COLO668 (cell line): ENCODE data around the gene EYA3.
A peak's percentile ranks its signal among the peaks of the same experiment; 100 is the strongest.
"Not testable (repeated sequence)": the region's sequence is repeated elsewhere in the genome, so short reads cannot be mapped to it uniquely, and the experiment has no call there.

ENCODE experiments used
- DNase-seq: peaks from one replicate; lab custom pipeline; 2025; ENCODE audit not compliant: unreplicated experiment; lab: John Stamatoyannopoulos, UW

Gene EYA3

DNA sequence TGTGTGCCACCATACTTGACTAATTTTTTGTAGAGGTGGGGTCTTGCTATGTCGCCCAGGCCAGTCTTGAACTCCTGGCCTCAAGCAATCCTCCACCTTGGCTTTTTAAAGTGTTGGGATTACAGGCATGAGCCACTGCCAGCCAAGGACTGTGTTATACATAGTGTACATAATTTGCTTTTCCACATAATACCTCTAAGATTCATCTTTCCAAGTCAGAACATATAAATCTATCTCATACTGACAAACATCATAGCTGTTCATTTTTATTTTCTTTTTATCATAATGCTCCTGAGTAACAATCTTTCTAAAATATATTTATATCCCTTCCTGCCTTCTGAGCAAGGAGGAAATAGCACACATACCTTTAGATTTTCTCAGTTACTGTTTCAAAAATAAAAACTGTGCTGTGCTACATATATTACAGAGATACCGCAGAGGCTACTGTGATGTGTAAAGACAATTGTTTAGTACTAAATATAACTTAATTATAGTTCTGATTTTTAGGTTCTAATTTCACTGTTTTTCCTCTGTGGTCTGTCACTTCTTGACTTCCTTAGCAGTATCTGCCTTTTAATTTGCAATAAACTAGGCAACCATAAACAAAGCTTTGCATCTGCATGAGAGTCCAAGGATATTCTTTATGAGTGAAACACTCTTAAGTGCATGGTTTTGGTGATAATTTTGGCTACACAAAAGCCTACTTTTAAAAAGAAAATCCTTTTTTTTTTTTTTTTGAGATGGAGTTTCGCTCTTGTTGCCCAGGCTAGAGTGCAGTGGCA, 59.3 kb downstream of the EYA3 start:
- DNase-seq = no peak

DNA sequence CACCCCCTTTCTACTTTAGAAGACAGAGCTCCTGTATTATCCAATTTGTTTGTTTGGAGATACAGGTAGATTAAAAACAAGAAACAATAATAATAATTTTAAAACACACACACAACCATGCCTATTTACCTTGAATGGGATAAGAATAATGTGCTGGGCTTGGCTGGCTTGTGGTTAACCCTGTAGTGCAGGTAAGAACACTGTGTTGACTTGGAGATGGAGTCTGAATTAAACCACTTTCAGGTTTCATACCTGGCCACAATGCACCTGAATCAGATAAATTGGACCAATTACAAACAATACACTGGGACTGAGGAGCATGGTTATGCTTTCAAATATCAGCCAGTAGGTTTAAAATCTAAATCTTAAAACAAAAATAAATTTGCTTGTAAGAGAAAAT, 60.8 kb downstream of the EYA3 start:
- no peak for DNase-seq

DNA sequence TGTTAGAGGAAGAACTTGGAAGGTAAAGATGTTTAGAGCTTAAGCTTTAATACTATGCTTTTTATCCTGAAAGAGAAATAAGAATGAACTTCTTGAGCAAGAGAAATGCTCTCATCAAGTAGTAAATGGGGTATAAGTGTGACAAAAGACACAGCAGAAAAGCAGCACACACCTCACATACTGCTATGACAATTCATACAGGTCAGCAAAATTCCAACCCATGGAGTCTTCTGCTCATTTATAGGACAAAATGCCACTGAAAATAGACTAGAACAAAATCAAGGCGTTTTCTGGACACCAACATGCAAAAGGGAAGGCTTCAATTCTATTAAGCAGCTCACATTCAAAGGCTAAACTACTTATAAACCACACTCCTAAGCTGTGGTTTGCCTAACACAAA, 61.2 kb downstream of the EYA3 start:
- DNase-seq = no peak

DNA sequence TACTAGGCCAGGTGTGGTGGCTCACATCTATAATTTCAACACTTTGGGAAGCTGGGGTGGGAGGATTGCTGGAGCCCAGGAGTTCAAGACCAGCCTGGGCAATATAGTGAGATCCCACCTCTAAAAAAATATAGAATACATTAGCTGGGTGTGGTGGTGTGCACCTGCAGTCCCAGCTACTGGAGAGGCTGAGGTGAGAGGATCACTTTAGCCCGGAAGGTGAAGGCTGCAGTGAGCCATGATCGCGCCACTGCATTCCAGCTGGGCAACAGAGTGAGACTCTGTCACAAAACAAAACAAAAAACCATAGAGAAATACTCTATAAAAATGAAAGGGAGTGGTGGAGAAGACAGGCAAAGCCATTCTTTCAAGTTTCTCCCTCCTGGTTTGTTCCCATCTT, 62.1 kb downstream of the EYA3 start:
- no peak for DNase-seq

DNA sequence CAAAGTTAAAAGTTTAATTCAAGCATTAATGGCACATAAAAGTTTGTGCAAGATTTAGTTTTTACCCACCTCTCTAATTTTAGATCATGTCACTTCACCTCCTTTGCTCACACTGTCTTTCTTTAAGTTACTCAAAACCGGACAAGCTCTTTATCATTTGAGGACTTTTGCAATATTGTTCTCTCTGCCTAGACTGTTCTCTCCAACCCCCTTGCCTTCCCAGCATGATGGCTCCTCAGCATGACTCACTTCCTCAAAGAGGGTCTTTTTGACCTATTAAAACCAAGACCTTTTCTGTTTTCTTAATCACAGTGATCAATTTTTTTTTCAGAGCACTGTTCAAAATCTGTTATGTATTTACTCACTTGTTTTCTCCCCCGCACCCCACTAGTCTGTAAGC, 67.3 kb downstream of the EYA3 start:
- no peak for DNase-seq

DNA sequence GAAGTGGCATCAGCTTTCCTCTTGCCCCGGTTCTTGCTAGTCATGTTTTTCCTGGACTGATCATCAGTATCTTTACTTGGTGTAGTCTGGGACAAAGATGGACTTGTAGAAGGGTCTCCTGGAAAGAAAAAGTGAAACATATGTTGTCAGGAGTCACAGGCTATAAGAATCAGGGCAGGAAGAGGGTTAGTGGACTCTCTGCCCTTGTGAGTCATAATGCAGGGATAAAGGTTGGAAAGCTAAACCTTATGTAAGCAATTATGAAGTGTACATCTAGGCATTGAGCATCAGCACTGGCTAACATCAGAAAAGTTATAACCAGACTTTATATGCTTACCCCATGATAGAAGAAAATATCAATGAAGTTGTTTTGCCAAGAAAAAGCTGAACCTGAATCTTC, 77.4 kb downstream of the EYA3 start:
- DNase-seq = no peak

DNA sequence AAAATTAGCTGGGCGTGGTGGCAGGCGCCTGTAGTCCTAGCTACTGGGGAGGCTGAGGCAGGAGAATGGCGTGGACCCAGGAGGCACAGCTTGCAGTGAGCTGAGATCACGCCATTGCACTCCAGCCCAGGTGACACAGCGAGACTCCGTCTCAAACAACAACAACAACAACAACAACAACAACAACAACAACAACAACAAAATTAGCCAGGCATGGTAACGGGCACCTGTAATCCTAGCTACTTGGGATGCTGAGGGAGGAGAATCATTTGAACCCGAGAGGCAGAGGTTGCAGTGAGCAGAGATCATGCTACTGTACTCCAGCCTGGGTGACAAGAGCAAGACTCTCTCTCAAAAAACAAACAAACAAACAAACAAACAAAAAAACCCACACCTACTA, 85.3 kb downstream of the EYA3 start:
- not testable (repeated sequence) for DNase-seq

DNA sequence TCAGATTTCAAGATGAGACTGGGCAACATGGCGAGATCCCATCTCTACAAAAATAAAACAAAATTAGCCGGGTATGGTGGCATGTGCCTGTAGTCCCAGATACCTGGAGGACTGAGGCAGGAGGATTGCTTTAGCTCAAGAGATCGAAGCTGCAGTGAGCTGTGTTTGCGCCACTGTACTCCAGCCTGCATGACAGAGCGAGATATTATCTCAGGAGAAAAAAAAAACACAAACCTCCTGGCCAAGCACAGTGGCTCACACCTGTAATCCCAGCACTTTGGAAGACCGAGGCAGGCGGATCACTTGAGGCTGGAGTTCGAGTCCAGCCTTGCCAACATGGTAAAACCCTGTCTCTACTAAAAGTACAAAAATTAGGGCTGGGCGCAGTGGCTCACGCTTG, 85.8 kb downstream of the EYA3 start:
- no peak for DNase-seq

DNA sequence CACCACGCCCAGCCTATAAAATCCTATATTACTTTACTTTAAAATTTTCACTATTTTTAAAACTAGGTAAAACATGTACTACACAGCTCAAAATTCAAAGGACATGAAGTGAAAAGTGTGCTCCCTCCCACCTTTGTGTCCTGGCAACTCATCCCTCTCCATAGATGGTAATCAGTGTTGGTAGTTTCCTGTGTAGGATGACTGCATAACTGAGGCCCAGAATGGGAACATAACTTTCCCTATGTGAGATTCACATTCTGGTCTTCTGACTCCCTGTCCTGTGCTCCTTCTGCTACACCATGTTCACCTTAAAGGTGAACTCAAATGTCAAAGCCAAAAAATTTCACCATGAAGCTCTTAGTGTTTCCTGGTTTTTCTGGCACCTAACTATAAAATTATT, 89.4 kb downstream of the EYA3 start:
- DNase-seq = no peak

DNA sequence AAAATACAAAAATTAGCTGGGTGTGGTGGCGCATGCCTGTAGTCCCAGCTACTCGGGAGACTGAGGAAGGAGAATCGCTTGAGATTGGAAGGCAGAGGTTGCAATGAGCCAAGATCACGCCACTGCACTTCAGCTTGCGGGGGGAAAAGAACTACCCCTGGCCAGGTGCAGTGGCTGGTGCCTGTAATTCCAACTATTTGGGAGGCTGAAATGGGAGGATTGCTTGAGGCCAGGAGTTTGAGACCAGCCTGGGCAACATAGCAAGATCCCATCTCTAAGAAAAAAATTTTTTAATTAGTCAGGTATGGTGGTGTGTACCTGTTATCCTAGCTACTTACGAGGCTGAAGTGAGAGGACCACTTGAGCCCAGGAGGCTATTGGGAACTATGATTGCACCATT, 93.9 kb downstream of the EYA3 start:
- not testable (repeated sequence) for DNase-seq

DNA sequence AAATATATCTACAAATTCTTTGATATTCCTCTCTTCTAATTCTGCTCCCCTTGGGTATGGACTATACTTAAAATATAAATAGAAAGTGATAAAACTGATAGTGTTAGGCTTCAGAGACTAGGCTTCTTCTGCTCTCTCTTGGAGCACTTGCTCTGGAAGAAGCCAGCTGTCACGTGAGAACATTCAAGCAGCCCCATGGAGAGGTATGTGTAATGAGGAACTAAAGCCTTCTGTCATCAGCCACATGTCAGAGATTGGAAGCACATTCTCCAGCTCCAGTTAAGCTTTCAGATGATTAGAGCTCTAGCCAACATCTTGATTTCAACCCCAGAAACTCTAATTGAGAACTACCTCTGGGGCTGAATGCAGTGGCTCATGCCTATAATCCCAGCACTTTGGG, 94.3 kb downstream of the EYA3 start:
- DNase-seq = no peak

DNA sequence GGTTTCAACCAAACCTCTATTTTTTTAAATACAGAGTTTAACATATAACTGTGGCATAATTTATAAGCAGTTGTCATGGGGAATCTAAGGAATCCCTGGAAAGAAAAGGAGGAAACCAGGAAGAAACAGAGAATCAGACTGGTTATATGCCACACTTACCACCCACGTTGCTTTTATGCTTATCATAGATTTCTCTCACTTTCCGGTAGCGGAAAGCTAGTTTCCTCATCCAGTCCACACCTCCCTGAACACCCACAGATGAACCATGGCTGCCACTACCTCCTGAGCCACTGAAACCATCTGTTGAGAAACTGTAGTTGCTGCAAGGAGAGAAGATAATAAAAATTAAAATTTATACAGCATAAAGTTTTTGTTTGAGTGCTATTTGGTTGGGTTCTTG, 95.2 kb downstream of the EYA3 start:
- DNase-seq = no peak

DNA sequence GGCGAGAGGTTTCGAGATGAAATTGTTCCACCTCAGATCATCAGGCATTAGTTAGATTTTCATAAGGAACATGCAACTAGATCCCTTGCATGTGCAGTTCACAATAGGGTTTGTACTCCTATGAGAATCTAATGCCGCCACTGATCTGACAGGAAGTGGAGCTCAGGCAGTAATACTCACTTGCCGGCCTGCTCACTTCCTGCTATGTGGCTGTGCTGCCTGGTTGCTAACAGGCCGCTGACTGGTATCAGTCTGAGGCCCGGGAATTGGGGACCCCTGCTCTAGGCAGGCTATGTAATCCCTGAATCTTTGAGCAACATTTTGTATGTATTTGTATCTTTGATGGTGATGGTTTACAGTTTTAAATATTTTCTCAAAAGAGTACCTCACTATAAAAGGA, 96.1 kb downstream of the EYA3 start:
- no peak for DNase-seq

DNA sequence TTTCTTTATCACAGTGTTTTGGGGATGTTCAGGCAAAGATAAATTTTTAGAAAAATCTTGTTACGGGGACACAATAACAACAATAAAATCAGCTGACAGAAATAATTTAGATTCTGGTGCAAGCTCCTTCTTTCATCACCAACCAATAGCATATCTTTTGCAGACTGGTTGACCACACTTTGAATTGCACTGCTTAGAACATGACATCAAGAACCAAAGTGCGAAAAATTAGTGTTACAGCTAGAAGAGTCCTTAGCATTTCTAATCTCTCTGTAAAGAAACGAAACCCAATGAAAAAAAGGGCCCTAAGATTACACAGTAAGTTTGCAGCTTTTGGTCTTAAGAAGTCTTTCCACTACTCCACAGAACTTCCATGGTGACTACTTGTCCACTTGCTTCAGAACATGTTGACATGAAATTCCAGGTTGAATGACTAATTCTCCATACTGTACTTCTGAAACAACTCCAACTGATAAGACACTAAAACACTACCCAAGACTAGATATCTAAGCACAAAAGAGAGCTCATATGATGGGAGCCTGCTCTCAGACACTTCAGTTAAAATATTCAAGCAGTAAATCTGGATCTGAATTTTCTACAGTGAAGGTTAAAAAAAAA, 97.4 kb downstream of the EYA3 start:
- no peak for DNase-seq

DNA sequence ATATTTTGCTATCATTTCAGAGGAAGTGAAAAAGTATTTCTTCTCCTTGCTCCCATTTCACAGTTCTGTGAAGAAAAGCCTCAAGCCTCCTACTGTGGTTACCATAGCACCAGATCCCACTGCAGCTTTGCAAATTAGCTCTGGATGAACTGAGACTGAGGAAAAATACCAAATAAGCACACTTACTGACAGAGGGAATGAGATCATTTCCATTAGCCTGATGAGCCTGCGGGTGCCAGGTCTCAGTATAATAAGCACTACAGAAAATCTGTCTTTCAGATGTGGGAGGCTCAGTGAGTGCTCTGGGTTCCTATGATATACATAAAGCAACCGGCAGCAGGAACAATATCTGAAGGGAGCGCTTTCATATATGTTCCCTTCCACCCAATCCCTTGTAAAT, 107.3 kb downstream of the EYA3 start:
- DNase-seq = no peak

DNA sequence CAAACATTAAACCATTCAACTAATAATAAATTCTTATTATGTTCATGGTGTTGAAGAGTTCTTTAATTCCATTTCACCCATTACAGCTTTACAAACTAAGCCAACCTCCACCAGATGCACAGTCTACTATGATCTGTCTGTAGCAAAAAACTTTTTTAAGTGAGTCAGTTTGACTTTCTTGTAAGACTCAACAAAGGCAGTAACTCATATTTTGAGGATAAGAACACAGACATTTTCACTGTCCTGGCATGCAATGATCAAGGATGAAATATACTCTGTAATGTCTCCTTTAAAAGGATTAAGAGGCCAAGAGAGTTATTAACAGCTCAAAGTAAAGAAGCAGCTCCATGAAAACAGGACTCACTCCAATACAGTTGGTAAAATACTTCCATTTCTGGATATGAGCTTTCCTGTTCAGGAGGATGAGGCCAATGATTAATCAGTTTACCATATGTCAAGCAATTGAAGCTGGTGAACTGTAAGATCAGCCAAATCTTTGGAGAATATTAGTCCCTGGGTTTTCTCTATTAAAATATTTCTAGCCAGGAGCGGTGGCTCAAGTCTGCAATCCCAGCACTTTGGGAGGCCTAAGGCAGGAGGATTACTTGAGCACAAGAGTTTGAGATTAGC, 108.1 kb downstream of the EYA3 start:
- DNase-seq = no peak

DNA sequence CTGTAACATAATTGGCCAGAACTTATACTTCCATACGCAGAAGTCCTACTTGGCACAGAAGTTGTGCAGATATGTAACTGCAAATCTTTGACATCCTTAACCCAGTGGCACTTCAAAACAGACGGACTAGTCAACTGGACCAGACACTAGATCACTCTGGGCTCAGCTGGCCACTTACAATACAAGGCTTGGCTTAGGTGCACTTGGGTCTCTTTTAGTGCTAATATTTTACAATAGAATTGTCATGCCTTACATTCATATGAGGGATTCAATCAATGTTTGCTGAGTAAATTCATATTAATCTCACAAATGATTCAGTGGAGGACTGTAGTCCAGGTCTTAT, 108.6 kb downstream of the EYA3 start:
- DNase-seq = no peak

DNA sequence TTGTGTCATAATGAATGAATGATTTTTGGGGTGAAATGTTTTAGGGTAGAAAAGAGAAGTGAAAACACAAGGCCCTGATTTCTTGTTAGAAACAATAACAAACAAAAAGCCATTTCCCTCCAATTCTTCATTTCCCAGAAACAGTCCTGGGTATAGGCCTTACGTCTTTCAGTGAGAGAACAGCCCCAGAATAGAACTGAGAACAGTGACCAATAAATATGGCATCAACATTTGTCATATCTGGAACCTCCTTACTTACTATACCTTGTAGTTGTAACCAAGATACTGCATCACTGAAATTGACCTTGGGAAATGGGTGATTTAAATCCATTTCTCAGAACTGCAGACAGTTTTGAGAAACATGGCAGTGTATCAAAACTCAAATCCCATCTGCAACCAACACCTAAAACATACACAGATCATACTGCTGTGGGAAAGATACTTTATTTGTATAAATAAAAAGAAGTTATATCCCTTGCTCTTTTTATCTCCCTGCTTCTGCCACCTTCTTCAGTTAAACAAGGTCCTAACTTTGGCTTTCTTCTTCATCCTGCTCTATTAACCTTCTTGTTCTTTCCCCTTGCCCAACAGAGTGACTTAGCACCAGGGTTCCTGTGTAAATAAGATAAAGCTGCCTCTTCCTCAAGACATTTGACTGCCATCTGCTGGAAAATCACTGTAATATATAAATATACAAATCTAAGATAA, 109.1 kb downstream of the EYA3 start:
- DNase-seq = no peak

DNA sequence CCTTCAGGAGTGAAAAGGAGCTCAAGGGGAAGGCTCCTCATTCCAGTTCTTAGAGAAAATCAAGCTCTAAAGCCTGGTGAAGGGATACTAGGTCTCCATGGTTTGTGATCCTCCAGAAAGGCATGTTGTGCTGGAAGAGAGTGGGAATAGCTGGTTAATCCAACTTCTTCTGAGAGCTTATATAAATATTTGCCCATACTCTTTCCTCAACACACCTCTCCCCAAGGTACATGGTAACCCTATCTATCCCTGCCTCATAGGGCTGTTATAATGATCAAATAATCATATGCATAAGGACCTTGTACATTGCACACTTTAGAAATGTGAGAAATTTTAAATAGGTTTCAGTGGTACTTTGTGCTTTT, 114.0 kb downstream of the EYA3 start:
- no peak for DNase-seq

DNA sequence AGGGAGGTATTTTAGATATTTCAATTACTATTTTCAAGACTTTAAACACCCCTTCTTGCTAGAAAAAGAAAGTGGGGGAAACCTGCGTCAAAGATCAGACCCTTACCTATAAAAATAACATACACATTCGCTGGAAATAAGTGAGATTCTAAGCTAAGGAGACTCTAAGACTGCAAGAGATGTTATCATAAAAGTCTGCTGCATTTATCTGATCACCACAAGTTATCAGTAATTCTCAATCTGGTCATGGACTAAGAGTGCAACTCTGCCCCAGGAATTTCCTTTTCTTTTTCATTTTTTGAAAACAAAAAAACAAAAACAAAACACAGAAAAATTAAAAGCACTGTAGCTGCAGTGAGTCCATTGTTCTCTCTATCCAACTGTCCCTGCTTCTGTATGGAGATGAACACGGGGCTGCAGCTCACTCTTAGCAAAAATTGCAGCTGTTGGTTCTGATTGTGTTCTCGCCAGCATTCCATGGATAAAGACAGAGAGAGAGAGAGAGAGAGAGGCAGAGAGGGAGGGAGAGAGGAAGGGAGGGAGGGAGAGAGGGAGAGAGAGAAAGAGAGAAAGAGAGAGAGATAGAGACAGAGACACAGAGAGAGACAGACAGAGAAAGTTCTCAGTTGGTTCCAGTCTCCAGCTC, 114.5 kb downstream of the EYA3 start:
- DNase-seq = no peak

DNA sequence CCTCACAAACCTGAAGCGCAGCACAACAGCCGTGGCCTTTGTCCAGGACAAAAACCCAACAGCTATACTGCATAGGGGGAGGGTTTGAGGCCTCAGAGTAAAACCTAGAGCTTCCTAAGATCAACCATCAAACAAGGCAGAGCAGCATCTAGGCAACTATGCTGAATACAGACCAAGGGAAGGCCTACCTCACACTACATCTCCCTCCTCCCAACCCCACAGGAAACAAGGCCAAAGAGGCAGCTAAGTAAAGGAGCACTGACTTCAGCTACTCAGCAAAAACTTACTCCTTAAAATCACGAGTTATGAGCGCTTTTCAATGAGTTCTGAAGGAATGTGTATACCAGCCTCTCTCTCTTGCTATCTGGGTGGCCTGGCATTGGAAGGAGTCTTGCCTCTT, 116.3 kb downstream of the EYA3 start:
- no peak for DNase-seq

DNA sequence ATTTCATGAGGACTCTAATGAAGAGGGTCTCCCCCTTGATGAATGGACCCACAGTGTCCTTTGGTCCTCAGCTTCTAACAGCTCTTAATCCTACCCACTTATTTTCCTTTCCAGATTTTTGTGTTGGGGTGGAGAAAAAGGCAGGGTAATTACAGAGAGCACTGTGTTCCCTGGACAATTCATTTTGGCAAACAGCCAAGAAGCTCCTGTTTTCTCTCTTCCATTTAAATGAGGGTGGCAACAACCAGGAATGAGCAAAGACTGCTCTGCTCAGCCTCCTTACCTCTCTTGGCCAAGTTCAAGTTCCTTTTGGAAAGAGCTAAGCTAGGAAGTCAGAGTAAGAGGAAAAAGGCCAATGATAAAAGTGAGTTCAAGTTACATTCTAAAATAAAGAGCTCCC, 116.7 kb downstream of the EYA3 start:
- peak; percentile 28 for DNase-seq
